CD1c-positive myeloid dendritic cell (primary cell): ENCODE results near the gene FANCF.

Source experiments
- DNase-seq: peaks from one replicate; pipeline ENCODE4 v3.0.0-alpha.2; 2016; ENCODE audit errors: extremely low spot score

FANCF gene

GRCh38 chr11:22624742-22625447 is 728 bp downstream of the FANCF start:
- DNase-seq = peak; percentile 53

- DNase-seq = no peak
These were observed 7.8 kb downstream of the FANCF start for GRCh38 chr11:22617868-22618267.

- DNase-seq = no peak
These were observed 21.7 kb downstream of the FANCF start for GRCh38 chr11:22603933-22604332.

GRCh38 chr11:22602504-22602903 is 23.1 kb downstream of the FANCF start:
- DNase-seq = no peak

GRCh38 chr11:22599458-22599857 is 26.2 kb downstream of the FANCF start:
- DNase-seq = no peak

GRCh38 chr11:22597062-22597461 is 28.6 kb downstream of the FANCF start:
- DNase-seq = no peak

GRCh38 chr11:22584976-22585375 is 40.6 kb downstream of the FANCF start:
- DNase-seq = no peak

- no peak for DNase-seq
These were observed 41.6 kb downstream of the FANCF start for GRCh38 chr11:22583963-22584492.

- no peak for DNase-seq
These were observed 43.5 kb downstream of the FANCF start for GRCh38 chr11:22582151-22582410.

- DNase-seq = no peak
These were observed 44.1 kb downstream of the FANCF start for GRCh38 chr11:22581354-22582150.

GRCh38 chr11:22577854-22578253 is 47.8 kb downstream of the FANCF start:
- no peak for DNase-seq
